NB4 (cell line): ENCODE data around the gene INTS15.

Experiments used
- MAX ChIP-seq: IDR thresholded peaks from 2 replicates; pipeline ENCODE4 v1.6.1; 2011; ENCODE audit warnings: low read depth, low read length
- MYC ChIP-seq: IDR thresholded peaks from 2 replicates; pipeline ENCODE4 v1.6.1; 2011; ENCODE audit warnings: low read depth, low read length
- POLR2A ChIP-seq: IDR thresholded peaks from 2 replicates; pipeline ENCODE4 v1.6.1; 2011; ENCODE audit warnings: mild to moderate bottlenecking; ENCODE audit not compliant: insufficient read length; ENCODE audit errors: extremely low read depth
- TF ChIP-seq, protein P1 (sequence below): IDR thresholded peaks from one replicate; pipeline ENCODE4 v1.5.1; 2012; ENCODE audit warnings: low read depth, low read length

DNA sequence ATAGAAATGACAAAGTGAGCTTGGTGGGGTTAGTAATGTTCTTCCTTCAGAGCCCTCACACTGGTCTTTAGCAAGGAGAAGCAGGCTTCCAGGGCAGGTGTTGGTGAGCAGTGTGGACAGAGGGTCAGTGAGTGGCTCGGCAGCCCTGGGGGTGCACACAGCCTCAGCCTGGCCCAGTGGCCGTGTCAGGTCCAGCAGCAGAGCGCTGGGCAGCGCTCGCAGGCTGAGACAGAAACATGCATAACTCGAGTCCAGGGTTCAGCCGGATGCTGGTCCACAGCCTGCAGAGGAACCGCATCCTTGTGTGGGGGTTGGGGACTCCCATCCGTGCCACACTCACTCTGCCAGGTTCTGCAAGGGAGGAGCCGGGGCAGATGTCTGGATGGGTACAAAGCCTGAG lies 14.6 kb downstream of the INTS15 start:
- TF ChIP-seq, protein P1, sequence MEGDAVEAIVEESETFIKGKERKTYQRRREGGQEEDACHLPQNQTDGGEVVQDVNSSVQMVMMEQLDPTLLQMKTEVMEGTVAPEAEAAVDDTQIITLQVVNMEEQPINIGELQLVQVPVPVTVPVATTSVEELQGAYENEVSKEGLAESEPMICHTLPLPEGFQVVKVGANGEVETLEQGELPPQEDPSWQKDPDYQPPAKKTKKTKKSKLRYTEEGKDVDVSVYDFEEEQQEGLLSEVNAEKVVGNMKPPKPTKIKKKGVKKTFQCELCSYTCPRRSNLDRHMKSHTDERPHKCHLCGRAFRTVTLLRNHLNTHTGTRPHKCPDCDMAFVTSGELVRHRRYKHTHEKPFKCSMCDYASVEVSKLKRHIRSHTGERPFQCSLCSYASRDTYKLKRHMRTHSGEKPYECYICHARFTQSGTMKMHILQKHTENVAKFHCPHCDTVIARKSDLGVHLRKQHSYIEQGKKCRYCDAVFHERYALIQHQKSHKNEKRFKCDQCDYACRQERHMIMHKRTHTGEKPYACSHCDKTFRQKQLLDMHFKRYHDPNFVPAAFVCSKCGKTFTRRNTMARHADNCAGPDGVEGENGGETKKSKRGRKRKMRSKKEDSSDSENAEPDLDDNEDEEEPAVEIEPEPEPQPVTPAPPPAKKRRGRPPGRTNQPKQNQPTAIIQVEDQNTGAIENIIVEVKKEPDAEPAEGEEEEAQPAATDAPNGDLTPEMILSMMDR: no peak
- TF ChIP-seq MAX (no peak), POLR2A (no peak), MYC (no peak)
